ENCODE measurements around the gene CLEC4A.
"Not testable (repeated sequence)": the region's sequence is repeated elsewhere in the genome, so short reads cannot be mapped to it uniquely, and the experiment has no call there.

CLEC4A gene

DNA sequence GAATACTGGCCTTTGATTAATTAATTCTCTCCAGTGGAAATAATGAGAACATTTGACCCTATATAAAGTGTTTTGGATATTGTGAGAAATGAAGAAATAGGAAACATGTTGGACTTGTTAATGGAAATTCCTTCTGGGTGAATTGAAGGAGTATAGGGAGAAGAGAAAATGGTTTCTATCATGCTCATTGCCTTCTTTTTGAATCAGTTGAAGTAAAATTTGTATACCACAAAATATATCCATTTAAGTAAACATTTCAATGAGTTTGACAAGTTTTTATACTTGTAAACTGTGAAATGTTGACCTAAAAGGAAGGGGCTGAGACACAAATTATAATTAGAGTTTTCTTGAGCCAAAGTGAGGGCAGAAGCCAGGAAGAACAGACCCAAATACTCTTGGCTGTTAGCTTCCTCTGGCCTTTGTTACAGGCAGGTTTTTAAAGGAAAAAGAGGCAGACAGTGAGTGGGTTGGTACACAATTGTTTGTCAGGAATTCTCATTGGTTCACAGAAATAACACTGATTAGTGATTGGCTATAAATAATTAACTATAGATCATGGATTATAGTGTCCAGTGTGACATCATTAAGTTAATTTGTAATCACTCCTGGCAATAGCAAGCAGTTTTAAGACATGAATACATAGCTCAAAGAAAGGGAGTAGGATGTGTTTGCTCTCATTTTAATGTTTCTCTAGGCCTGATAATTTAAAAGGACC lies 34.2 kb downstream of the CLEC4A start:
- no peaks in the 10 kb centered on the region for H3K36me3 ChIP-seq (ENCODE audit: control insufficient read depth, insufficient read depth, low read length)
- H3K27me3 ChIP-seq (ENCODE audit: control insufficient read depth, insufficient read depth, low read length, poor library complexity, severe bottlenecking), result no peaks in the 10 kb centered on the region
- no peak overlapping the region for H3K4me3 ChIP-seq (ENCODE audit: insufficient read depth, low read depth, low read length)
- no peaks in the 10 kb centered on the region for H3K9me3 ChIP-seq (ENCODE audit: control insufficient read depth, low read length)
- H3K27ac ChIP-seq (ENCODE audit: insufficient read depth, low read depth, low read length, poor library complexity, severe bottlenecking), result no peak overlapping the region
- no peaks in the 10 kb centered on the region for H3K4me1 ChIP-seq (ENCODE audit: control insufficient read depth, insufficient read depth, low read length)

- H3K36me3 ChIP-seq (ENCODE audit: control insufficient read depth, insufficient read depth, low read length); H3K4me1 ChIP-seq (ENCODE audit: control insufficient read depth, insufficient read depth, low read length); H3K27ac ChIP-seq (ENCODE audit: insufficient read depth, low read depth, low read length, poor library complexity, severe bottlenecking); H3K27me3 ChIP-seq (ENCODE audit: control insufficient read depth, insufficient read depth, low read length, poor library complexity, severe bottlenecking); H3K9me3 ChIP-seq (ENCODE audit: control insufficient read depth, low read length); H3K4me3 ChIP-seq (ENCODE audit: insufficient read depth, low read depth, low read length): not testable (repeated sequence)
- 96 to 97% methylated on average over 2 of the region's 2 CpGs for WGBS, 2 experiments
Observed at GRCh38 chr12:8172911-8173310, 49.5 kb downstream of the CLEC4A start.

DNA sequence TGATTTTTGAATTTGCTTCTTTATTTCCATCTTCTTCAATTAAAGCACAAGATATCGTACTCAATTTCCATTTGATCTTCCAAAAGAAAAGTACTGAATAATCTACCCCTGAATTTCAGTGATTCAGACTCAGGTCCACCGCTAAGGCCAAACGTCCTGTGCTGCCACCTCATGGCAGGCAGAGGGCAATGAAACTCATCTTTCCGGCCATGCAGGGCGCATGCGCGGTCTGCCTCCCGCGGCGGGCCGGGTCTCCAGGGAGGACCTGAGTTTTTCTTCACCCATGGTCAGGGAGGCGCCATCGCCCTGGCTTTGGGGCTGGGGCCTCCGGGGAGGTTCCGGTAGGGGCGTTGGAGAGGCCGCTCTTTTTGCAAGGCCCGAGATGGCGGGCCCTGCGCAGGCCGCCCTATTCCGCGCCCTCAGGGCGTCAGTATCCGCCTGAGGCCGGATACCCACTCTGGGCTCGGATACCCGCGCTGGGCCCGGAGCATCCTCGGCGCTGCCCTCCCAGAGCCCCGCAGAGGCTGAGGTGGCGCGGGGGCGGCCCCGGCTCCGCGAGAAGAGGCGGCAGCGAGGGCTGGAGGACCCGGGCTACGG lies 56.7 kb downstream of the CLEC4A start:
- not testable (repeated sequence) for H3K36me3 ChIP-seq (ENCODE audit: control insufficient read depth, insufficient read depth, low read length); H3K4me1 ChIP-seq (ENCODE audit: control insufficient read depth, insufficient read depth, low read length); H3K27me3 ChIP-seq (ENCODE audit: control insufficient read depth, insufficient read depth, low read length, poor library complexity, severe bottlenecking); H3K9me3 ChIP-seq (ENCODE audit: control insufficient read depth, low read length); H3K27ac ChIP-seq (ENCODE audit: insufficient read depth, low read depth, low read length, poor library complexity, severe bottlenecking)
- peak overlapping the region; percentile 46 for H3K4me3 ChIP-seq (ENCODE audit: insufficient read depth, low read depth, low read length)
- WGBS, 2 experiments, result 6 to 10% methylated on average over 43 of the region's 43 CpGs

DNA sequence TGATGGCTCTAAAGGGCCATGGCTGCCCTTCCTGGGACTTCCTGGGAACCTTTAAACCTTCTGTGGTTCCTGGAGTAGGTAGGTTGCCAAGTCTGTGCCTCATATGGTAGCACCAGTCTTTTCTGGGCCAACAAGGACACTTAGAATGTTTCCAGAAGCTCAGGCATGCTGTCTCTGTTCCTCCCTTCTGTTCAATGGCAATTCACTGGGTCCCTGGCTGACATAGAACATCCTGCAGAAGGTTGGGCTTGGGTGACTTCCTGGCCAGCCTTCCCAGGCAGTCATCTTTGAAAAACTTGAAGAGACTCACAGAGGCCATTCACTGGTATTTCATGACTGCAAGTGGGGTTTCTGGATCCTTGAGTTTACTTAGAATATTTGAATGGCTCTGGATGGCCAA lies 57.9 kb downstream of the CLEC4A start:
- not testable (repeated sequence) for H3K36me3 ChIP-seq (ENCODE audit: control insufficient read depth, insufficient read depth, low read length); H3K27me3 ChIP-seq (ENCODE audit: control insufficient read depth, insufficient read depth, low read length, poor library complexity, severe bottlenecking); H3K27ac ChIP-seq (ENCODE audit: insufficient read depth, low read depth, low read length, poor library complexity, severe bottlenecking); H3K4me3 ChIP-seq (ENCODE audit: insufficient read depth, low read depth, low read length); H3K4me1 ChIP-seq (ENCODE audit: control insufficient read depth, insufficient read depth, low read length); H3K9me3 ChIP-seq (ENCODE audit: control insufficient read depth, low read length)

DNA sequence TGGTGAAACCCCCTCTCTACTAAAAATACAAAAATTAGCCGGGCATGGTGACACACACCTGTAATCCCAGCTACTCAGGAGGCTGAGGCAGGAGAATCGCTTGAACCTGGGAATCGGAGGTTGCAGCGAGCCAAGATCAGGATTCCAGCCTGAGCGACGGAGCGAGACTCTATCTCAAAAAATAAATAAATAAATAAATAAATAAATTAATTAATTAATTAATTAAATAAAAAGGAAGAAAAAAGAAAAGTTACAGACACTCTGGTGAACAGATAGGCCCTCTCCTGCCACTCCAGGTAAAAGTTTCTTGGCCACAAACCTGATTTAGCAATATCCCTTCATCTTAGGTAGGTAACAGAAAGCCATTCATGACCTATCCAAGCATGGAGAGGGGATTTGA lies 59.5 kb downstream of the CLEC4A start:
- not testable (repeated sequence) for H3K9me3 ChIP-seq (ENCODE audit: control insufficient read depth, low read length); H3K4me3 ChIP-seq (ENCODE audit: insufficient read depth, low read depth, low read length); H3K27ac ChIP-seq (ENCODE audit: insufficient read depth, low read depth, low read length, poor library complexity, severe bottlenecking); H3K36me3 ChIP-seq (ENCODE audit: control insufficient read depth, insufficient read depth, low read length); H3K4me1 ChIP-seq (ENCODE audit: control insufficient read depth, insufficient read depth, low read length); H3K27me3 ChIP-seq (ENCODE audit: control insufficient read depth, insufficient read depth, low read length, poor library complexity, severe bottlenecking)
- 93% methylated on average over 3 of the region's 7 CpGs; no CpG with 5 or more reads in 1 of the 2 experiments for WGBS, 2 experiments

DNA sequence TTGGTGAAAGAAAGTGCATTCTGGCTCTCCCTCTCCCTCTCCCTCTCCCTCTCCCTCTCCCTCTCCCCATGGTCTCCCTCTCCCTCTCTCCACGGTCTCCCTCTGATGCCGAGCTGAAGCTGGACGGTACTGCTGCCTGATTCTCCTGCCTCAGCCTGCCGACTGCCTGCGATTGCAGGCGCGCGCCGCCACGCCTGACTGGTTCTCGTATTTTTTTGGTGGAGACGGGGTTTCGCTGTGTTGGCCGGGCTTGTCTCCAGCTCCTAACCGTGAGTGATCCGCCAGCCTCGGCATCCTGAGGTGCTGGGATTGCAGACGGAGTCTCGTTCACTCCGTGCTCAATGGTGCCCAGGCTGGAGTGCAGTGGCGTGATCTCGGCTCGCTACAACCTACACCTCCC lies 59.9 kb downstream of the CLEC4A start:
- H3K27ac ChIP-seq (ENCODE audit: insufficient read depth, low read depth, low read length, poor library complexity, severe bottlenecking); H3K9me3 ChIP-seq (ENCODE audit: control insufficient read depth, low read length); H3K4me3 ChIP-seq (ENCODE audit: insufficient read depth, low read depth, low read length); H3K4me1 ChIP-seq (ENCODE audit: control insufficient read depth, insufficient read depth, low read length); H3K36me3 ChIP-seq (ENCODE audit: control insufficient read depth, insufficient read depth, low read length); H3K27me3 ChIP-seq (ENCODE audit: control insufficient read depth, insufficient read depth, low read length, poor library complexity, severe bottlenecking): not testable (repeated sequence)
- 96 to 97% methylated on average over 21 to 23 of the region's 23 CpGs for WGBS, 2 experiments

DNA sequence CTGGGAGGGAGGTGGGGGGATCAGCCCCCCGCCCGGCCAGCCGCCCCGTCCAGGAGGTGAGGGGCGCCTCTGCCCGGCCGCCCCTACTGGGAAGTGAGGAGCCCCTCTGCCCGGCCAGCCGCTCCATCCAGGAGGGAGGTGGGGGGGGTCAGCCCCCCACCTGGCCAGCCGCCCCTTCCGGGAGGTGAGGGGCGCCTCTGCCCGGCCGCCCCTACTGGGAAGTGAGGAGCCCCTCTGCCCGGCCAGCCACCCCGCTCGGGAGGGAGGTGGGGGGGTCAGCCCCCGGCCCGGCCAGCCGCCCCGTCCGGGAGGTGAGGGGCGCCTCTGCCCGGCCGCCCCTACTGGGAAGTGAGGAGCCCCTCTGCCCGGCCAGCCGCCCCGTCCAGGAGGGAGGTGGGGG lies 60.8 kb downstream of the CLEC4A start:
- H3K27ac ChIP-seq (ENCODE audit: insufficient read depth, low read depth, low read length, poor library complexity, severe bottlenecking); H3K4me1 ChIP-seq (ENCODE audit: control insufficient read depth, insufficient read depth, low read length); H3K9me3 ChIP-seq (ENCODE audit: control insufficient read depth, low read length); H3K4me3 ChIP-seq (ENCODE audit: insufficient read depth, low read depth, low read length); H3K27me3 ChIP-seq (ENCODE audit: control insufficient read depth, insufficient read depth, low read length, poor library complexity, severe bottlenecking); H3K36me3 ChIP-seq (ENCODE audit: control insufficient read depth, insufficient read depth, low read length): not testable (repeated sequence)
- 96 to 97% methylated on average over 23 of the region's 28 CpGs for WGBS, 2 experiments

GRCh38 chr12:8188088-8188487 lies 64.7 kb downstream of the CLEC4A start:
- not testable (repeated sequence) for H3K36me3 ChIP-seq (ENCODE audit: control insufficient read depth, insufficient read depth, low read length); H3K27me3 ChIP-seq (ENCODE audit: control insufficient read depth, insufficient read depth, low read length, poor library complexity, severe bottlenecking); H3K4me3 ChIP-seq (ENCODE audit: insufficient read depth, low read depth, low read length); H3K27ac ChIP-seq (ENCODE audit: insufficient read depth, low read depth, low read length, poor library complexity, severe bottlenecking); H3K4me1 ChIP-seq (ENCODE audit: control insufficient read depth, insufficient read depth, low read length); H3K9me3 ChIP-seq (ENCODE audit: control insufficient read depth, low read length)
- 78 to 96% methylated on average over 2 of the region's 2 CpGs for WGBS, 2 experiments

All from ectodermal cell (in vitro differentiated cells).